Epithelial cell of proximal tubule (primary cell): ENCODE results near the gene CDK5R2. TPM values are rescaled to one million over a fixed set of nuclear protein-coding genes. Genes with fewer than 3 reads are reported as not detected.

Experiments used
- DNase-seq: peaks from one replicate; pipeline ENCODE4 v3.0.0-alpha.2; 2011; ENCODE audit warnings: low read depth
- H3K4me3 ChIP-seq: 2 replicates; pipeline ENCODE4 v1.5.1; 2011; ENCODE audit warnings: low read depth, mild to moderate bottlenecking, low read length
- CTCF ChIP-seq: conservative IDR thresholded peaks from 2 replicates; pipeline ENCODE4 v1.5.1; 2012; ENCODE audit warnings: low read depth, mild to moderate bottlenecking, low read length
- total RNA-seq: library from RNA; depleted of rRNA; stranded (reverse); fragments of >200 nt; gene quantifications from 2 replicates; pipeline ENCODE4 v1.2.3, GENCODE V29; 2015

CDK5R2 gene
- total RNA-seq, 1 donor from 2014 or later: not detected

GRCh38 chr2:218958276-218958675, 1.2 kb upstream of the CDK5R2 start:
- no peak for TF ChIP-seq CTCF
- DNase-seq: no peak
- no peak overlapping the region for H3K4me3 ChIP-seq

DNA sequence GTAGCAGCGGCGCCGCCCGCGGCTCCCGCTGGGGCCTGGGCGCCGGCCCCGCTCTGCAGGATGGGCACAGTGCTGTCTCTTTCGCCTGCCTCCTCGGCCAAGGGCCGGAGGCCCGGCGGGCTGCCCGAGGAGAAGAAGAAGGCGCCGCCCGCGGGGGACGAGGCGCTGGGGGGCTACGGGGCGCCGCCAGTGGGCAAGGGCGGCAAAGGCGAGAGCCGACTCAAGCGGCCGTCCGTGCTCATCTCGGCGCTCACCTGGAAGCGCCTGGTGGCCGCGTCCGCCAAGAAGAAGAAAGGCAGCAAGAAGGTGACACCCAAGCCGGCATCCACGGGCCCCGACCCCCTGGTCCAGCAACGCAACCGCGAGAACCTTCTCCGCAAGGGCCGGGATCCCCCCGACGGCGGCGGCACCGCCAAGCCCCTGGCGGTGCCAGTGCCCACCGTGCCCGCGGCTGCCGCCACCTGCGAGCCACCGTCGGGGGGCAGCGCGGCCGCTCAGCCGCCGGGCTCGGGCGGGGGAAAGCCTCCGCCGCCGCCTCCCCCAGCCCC, 369 bp downstream of the CDK5R2 start:
- peak overlapping the region; percentile 36 for H3K4me3 ChIP-seq
- DNase-seq: no peak
- no peak for TF ChIP-seq CTCF

DNA sequence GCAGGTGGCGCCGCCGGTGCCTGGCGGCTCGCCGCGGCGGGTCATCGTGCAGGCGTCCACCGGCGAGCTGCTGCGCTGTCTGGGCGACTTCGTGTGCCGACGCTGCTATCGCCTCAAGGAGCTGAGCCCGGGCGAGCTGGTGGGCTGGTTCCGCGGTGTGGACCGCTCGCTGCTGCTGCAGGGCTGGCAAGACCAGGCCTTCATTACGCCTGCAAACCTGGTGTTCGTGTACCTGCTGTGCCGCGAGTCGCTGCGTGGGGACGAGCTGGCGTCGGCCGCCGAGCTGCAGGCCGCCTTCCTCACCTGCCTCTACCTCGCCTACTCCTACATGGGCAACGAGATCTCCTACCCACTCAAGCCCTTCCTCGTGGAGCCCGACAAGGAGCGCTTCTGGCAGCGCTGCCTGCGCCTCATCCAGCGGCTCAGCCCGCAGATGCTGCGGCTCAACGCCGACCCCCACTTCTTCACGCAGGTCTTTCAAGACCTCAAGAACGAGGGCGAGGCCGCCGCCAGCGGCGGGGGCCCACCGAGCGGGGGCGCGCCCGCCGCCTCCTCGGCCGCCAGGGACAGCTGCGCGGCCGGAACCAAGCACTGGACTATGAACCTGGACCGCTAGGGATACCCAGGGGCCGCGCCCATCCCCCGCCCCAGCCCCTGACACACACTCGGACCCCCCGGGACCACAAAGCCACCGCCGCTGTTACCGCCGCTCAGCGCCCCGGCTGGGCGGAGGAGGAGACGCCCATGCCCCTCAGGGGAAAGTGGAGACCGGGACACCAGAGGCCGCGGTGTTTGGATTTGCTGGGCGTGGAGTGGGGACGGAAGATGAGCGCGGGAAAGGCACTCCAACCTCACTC, 1.1 kb downstream of the CDK5R2 start:
- no peak for DNase-seq
- no peak overlapping the region for H3K4me3 ChIP-seq
- no peak for TF ChIP-seq CTCF

DNA sequence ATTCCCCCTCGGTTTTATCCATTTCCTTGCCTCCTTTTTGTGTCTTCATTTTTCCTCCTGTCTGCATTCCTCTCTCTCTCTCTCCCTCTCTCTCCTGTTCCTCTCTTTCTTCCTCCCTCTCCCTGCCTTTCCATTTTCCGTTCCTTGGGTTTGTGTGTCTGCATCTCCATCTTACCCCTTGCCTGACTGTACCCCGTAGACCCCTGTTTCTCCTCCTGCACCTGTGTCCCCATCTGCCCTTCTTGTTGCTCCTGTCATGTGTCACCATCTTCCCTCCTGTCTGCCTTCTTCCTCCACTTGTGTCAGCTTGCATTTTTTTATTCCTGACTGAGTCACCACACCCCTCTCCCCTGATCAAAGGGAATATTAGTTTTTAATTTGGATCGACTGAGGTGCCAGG, 1.8 kb downstream of the CDK5R2 start:
- H3K4me3 ChIP-seq: no peak overlapping the region
- TF ChIP-seq CTCF: no peak
- no peak for DNase-seq

DNA sequence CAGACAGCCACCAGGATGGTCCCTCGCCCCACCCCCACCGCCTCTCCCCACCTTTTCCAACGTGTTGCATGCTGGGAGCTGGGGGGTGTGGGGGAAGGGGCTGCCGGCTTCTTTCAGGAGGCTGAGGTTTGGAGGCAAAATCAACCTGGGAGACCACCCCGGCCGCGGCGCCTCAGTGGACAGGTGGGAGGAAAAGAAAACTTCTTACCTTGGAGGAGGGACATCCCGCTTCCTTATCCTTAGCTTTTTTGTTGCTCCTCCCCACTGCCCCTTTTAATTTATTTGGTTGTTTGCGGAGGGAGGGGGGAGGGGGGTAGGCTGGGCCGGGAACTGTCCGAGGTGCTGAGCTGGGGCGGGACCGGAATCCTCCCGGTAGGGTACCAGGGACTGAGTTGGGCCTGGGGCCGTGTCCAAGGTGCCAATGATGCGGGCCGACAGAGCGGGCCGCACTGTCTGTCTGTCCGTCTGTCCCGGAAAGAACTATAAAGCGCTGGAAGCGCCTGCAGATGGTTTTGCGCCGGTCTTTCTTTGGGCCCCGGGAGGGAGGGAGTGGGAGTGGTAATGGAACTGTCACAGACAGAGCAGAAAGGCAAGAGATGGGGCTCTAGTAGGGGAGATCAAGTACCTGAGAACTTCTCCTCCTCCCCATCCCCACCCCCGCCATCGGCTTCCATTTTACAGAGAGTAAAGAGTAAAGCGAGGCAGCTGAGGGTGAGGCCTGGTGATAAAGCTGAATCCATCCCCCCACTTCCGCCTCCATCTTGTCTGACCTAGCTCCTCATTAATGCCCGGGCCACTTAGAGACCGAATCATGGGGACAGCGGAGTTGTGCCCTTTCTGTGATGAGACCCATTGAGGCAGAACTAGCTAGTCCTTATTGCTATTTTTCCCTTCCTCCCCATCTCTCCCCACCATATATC, 2.4 kb downstream of the CDK5R2 start:
- DNase-seq: no peak
- no peak overlapping the region for H3K4me3 ChIP-seq
- no peak for TF ChIP-seq CTCF

DNA sequence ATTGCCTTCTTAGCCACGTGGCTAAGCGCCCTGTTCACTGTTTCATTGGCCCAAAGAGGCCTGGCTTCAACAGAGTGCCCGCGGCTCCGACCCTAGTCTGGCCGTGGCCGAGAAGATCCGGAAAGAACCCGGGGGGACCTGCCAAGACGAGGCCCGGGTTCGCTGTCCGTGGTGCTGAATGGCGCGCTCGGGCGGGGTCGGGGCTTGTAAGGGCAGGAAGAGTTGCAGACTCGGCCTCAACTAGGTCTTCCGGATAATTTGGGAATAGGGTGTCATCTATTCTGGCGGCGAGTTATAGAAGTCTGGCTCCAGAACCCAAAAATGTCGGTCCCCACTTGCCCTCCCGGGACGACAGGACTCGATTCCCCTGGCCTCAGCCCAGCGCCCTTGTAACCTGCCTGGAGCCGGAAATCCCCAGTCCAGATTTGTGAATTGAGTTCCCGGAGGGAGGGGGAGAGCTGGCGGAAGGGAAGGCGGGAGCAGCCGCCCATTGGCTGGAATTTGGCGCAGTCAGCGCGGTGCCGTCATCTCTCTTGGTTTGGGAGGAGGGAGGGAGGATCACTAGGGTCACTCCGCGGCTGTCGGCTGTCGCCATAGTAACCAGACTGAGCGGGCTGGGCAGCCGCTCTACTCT, 3.5 kb downstream of the CDK5R2 start:
- no peak for TF ChIP-seq CTCF
- H3K4me3 ChIP-seq: peak overlapping the region; percentile 49
- peak; percentile 44 for DNase-seq
